Esophagus mucosa (tissue), 1 donor: ENCODE results near the gene SPAG7. TPM values are rescaled to one million over a fixed set of nuclear protein-coding genes. Genes with fewer than 3 reads are reported as not detected.

Experiments used
- ATAC-seq: fragments of 200-7000 bp; cut with Tn5 transposase; one replicate; pipeline ENCODE4 v1.9.1; 2020
- total RNA-seq: library from RNA; stranded (reverse); gene quantifications from one replicate; pipeline ENCODE4 v1.2.4, GENCODE V29; 2023
- donor health status: DM: yes; HTN: yes; CAD: no.

Gene SPAG7
- total RNA-seq, 1 donor from 2014 or later = 65.7 TPM

- no peak for ATAC-seq
These were observed 6.6 kb upstream of the SPAG7 start for GRCh38 chr17:4974115-4974670.

- no peak for ATAC-seq
These were observed 5.9 kb upstream of the SPAG7 start for GRCh38 chr17:4973256-4974114.

- no peak for ATAC-seq
These were observed 5.1 kb upstream of the SPAG7 start for GRCh38 chr17:4972752-4973151.

GRCh38 chr17:4972322-4972721 is 4.7 kb upstream of the SPAG7 start:
- ATAC-seq = no peak

- no peak for ATAC-seq
These were observed 4.2 kb upstream of the SPAG7 start for GRCh38 chr17:4971826-4972225.

- no peak for ATAC-seq
These were observed 2.7 kb upstream of the SPAG7 start for GRCh38 chr17:4970273-4970672.

- no peak for ATAC-seq
These were observed 2.0 kb upstream of the SPAG7 start for GRCh38 chr17:4969551-4970173.

GRCh38 chr17:4969047-4969550 is 1.5 kb upstream of the SPAG7 start:
- peak; percentile 7 for ATAC-seq

GRCh38 chr17:4968486-4969046 is 949 bp upstream of the SPAG7 start:
- peak; percentile 0 for ATAC-seq

- ATAC-seq = peak; percentile 89
These were observed 626 bp downstream of the SPAG7 start for GRCh38 chr17:4966844-4967538.

GRCh38 chr17:4965311-4965986 is 2.2 kb downstream of the SPAG7 start:
- ATAC-seq = no peak

- ATAC-seq = no peak
These were observed 7.2 kb downstream of the SPAG7 start for GRCh38 chr17:4960279-4960922.

- ATAC-seq = peak; percentile 2
These were observed 8.2 kb downstream of the SPAG7 start for GRCh38 chr17:4959261-4959965.

GRCh38 chr17:4958102-4958501 is 9.5 kb downstream of the SPAG7 start:
- ATAC-seq = no peak

GRCh38 chr17:4956493-4957061 is 11.0 kb downstream of the SPAG7 start:
- ATAC-seq = no peak

- no peak for ATAC-seq
These were observed 12.5 kb downstream of the SPAG7 start for GRCh38 chr17:4955091-4955490.

- ATAC-seq = no peak
These were observed 14.1 kb downstream of the SPAG7 start for GRCh38 chr17:4953451-4953961.

GRCh38 chr17:4951486-4951885 is 16.1 kb downstream of the SPAG7 start:
- no peak for ATAC-seq

- ATAC-seq = no peak
These were observed 16.8 kb downstream of the SPAG7 start, which contains the start of gene ENO3 for GRCh38 chr17:4950746-4951204. Gene ENO3 (plus strand): TSS chr17:4951119. CDS start chr17:4951830, 711 bp downstream.
